ENCODE results near the gene TBXAS1. TPM values are rescaled to one million over a fixed set of nuclear protein-coding genes. Genes with fewer than 3 reads are reported as not detected.

TBXAS1 gene
- total and polyA plus RNA-seq, 2 experiments from 2014 or later, result 1.3 TPM; not detected in 1

- peaks cover 6% of the 10 kb centered on the region for H3K27me3 Mint-ChIP-seq (ENCODE audit: insufficient read depth, low read depth, poor library complexity)
- H3K4me2 ChIP-seq, result no peak overlapping the region
- H4K20me1 ChIP-seq (replicated peaks; ENCODE audit: insufficient read depth), result no peaks in the 10 kb centered on the region
- no peaks in the 10 kb centered on the region for H3K9me2 ChIP-seq (ENCODE audit: insufficient read depth)
- H3K36me3 Mint-ChIP-seq (ENCODE audit: low read depth), result no peaks in the 10 kb centered on the region
- H3K4me1 ChIP-seq (ENCODE audit: insufficient read depth), result no peaks in the 10 kb centered on the region
- H3K79me2 ChIP-seq (replicated peaks; ENCODE audit: insufficient read depth), result no peaks in the 10 kb centered on the region
- H3K27ac Mint-ChIP-seq, result no peak overlapping the region
- no peak overlapping the region for H2AFZ ChIP-seq
- H3K36me3 ChIP-seq (ENCODE audit: insufficient read depth), result no peaks in the 10 kb centered on the region
- H3K9me3 Mint-ChIP-seq, result no peaks in the 10 kb centered on the region
- ATAC-seq (no peak), DNase-seq (ENCODE audit: low spot score) (no peak)
- peaks cover 9% of the 10 kb centered on the region for H3K4me1 Mint-ChIP-seq
- no peaks in the 10 kb centered on the region for H3F3A ChIP-seq (replicated peaks; ENCODE audit: low read depth)
- no peak overlapping the region for H3K4me3 Mint-ChIP-seq
- TF ChIP-seq ZNF331 (CRISPR knock-in tag; IDR thresholded peaks at IDR 0.05; ENCODE audit: low read depth), result no peak
- no peak for TF ChIP-seq NANOG (IDR thresholded peaks at IDR 0.05; ENCODE audit: borderline replicate concordance)
- TF ChIP-seq ZNF114 (CRISPR knock-in tag; IDR thresholded peaks at IDR 0.05), result no peak
- TF ChIP-seq REST (IDR thresholded peaks at IDR 0.05; ENCODE audit: unreplicated experiment), result no peak
- TF ChIP-seq CTCF (conservative IDR thresholded peaks at IDR 0.05; ENCODE audit: low read depth in 2 of 2), result no peak
- TF ChIP-seq STAT1 (IDR thresholded peaks at IDR 0.05; ENCODE audit: unreplicated experiment), result no peak
- TF ChIP-seq CREB1 (CRISPR knock-in tag; IDR thresholded peaks at IDR 0.05; ENCODE audit: low read depth), result no peak
- no peak for TF ChIP-seq POLR2AphosphoS5 (IDR thresholded peaks at IDR 0.05; ENCODE audit: low read depth)
- no peak for TF ChIP-seq ZNF462 (CRISPR knock-in tag; IDR thresholded peaks at IDR 0.05)
- TF ChIP-seq ETS1 (IDR thresholded peaks at IDR 0.05), result no peak
- no peak for TF ChIP-seq EZH2 (IDR thresholded peaks at IDR 0.05; ENCODE audit: low read depth, unreplicated experiment)
- TF ChIP-seq EZH2phosphoT487 (IDR thresholded peaks at IDR 0.05; ENCODE audit: unreplicated experiment), result no peak
- no peak for TF ChIP-seq JUNB (IDR thresholded peaks at IDR 0.05; ENCODE audit: unreplicated experiment)
- H3K27me3 ChIP-seq (ENCODE audit: insufficient read depth), result no peaks in the 10 kb centered on the region
- no peak overlapping the region for H3K4me3 ChIP-seq
- no peak overlapping the region for H3K27ac ChIP-seq (ENCODE audit: low read depth)
Observed at GRCh38 chr7:139993169-139993568, 164.1 kb downstream of the TBXAS1 start.
